GM12874 (cell line): ENCODE measurements around the gene ULBP1.
A peak's percentile ranks its signal among the peaks of the same experiment; 100 is the strongest.

Experiments
- CTCF ChIP-seq: IDR thresholded peaks from 2 replicates; pipeline ENCODE4 v1.5.1; 2011; ENCODE audit warnings: low read depth, mild to moderate bottlenecking, control low read depth, low read length, moderate library complexity; ENCODE audit not compliant: insufficient read depth

The ULBP1 gene

GRCh38 chr6:149929422-149929821 lies 34.3 kb upstream of the ULBP1 start:
- peak; percentile 63 for TF ChIP-seq CTCF

GRCh38 chr6:149931501-149931900 lies 32.2 kb upstream of the ULBP1 start:
- no peak for TF ChIP-seq CTCF

- TF ChIP-seq CTCF: no peak
Observed at GRCh38 chr6:149933036-149933435, 30.7 kb upstream of the ULBP1 start.

GRCh38 chr6:149933461-149933860 lies 30.3 kb upstream of the ULBP1 start:
- no peak for TF ChIP-seq CTCF

- TF ChIP-seq CTCF: peak; percentile 60
Observed at GRCh38 chr6:149934249-149935156, 29.2 kb upstream of the ULBP1 start.

GRCh38 chr6:149935246-149935645 lies 28.5 kb upstream of the ULBP1 start:
- TF ChIP-seq CTCF: no peak

GRCh38 chr6:149935668-149936067 lies 28.1 kb upstream of the ULBP1 start:
- no peak for TF ChIP-seq CTCF
